ENCODE measurements around the gene FTCD.
A peak's percentile ranks its signal among the peaks of the same experiment; 100 is the strongest.
"Not testable (repeated sequence)": the region's sequence is repeated elsewhere in the genome, so short reads cannot be mapped to it uniquely, and the experiment has no call there.

The FTCD gene

GRCh38 chr21:46151261-46151988 lies 4.0 kb downstream of the FTCD start:
- TF ChIP-seq CTCF (IDR thresholded peaks at IDR 0.05; ENCODE audit: extremely low read depth, insufficient read depth, missing control alignments) = no peak
- no peak for DNase-seq (ENCODE audit: low spot score)
- in situ Hi-C loops (cut with MboI; ENCODE audit: low pct_unique_long_range_greater_than_20kb, low sequenced_read_pairs, unreplicated experiment) = no loop called here

GRCh38 chr21:46150491-46151121 lies 4.8 kb downstream of the FTCD start:
- DNase-seq (ENCODE audit: low spot score) = no peak
- TF ChIP-seq CTCF (IDR thresholded peaks at IDR 0.05; ENCODE audit: extremely low read depth, insufficient read depth, missing control alignments) = no peak
- in situ Hi-C loops (cut with MboI; ENCODE audit: low pct_unique_long_range_greater_than_20kb, low sequenced_read_pairs, unreplicated experiment) = no loop called here

GRCh38 chr21:46150073-46150472 lies 5.3 kb downstream of the FTCD start:
- DNase-seq (ENCODE audit: low spot score) = no peak
- no peak for TF ChIP-seq CTCF (IDR thresholded peaks at IDR 0.05; ENCODE audit: extremely low read depth, insufficient read depth, missing control alignments)
- in situ Hi-C loops (cut with MboI; ENCODE audit: low pct_unique_long_range_greater_than_20kb, low sequenced_read_pairs, unreplicated experiment) = no loop called here

- DNase-seq (ENCODE audit: low spot score) = no peak
- in situ Hi-C loops (cut with MboI; ENCODE audit: low pct_unique_long_range_greater_than_20kb, low sequenced_read_pairs, unreplicated experiment) = no loop called here
- TF ChIP-seq CTCF (IDR thresholded peaks at IDR 0.05; ENCODE audit: extremely low read depth, insufficient read depth, missing control alignments) = no peak
Observed at GRCh38 chr21:46149205-46149901, 6.0 kb downstream of the FTCD start.

- no peak for DNase-seq (ENCODE audit: low spot score)
- in situ Hi-C loops (cut with MboI; ENCODE audit: low pct_unique_long_range_greater_than_20kb, low sequenced_read_pairs, unreplicated experiment) = no loop called here
- TF ChIP-seq CTCF (IDR thresholded peaks at IDR 0.05; ENCODE audit: extremely low read depth, insufficient read depth, missing control alignments) = no peak
Observed at GRCh38 chr21:46148106-46148505, 7.3 kb downstream of the FTCD start.

GRCh38 chr21:46147429-46147828 lies 8.0 kb downstream of the FTCD start:
- TF ChIP-seq CTCF (IDR thresholded peaks at IDR 0.05; ENCODE audit: extremely low read depth, insufficient read depth, missing control alignments) = peak; percentile 74
- peak; percentile 80 for DNase-seq (ENCODE audit: low spot score)
- in situ Hi-C loops (cut with MboI; ENCODE audit: low pct_unique_long_range_greater_than_20kb, low sequenced_read_pairs, unreplicated experiment) = not testable (repeated sequence)
